Endodermal cell (in vitro differentiated cells): ENCODE data around the gene TMOD4. TPM values are rescaled to one million over a fixed set of nuclear protein-coding genes. Genes with fewer than 3 reads are reported as not detected.

Experiments used
- DNase-seq: peaks from one replicate; pipeline ENCODE4 v3.0.0-alpha.2; 2017
- H3K27ac ChIP-seq: 2 replicates; pipeline ENCODE4 v1.5.1; 2013; ENCODE audit warnings: mild to moderate bottlenecking, low read depth, low read length, moderate library complexity
- H3K27me3 ChIP-seq: 2 replicates; pipeline ENCODE4 v1.6.1; 2013; ENCODE audit warnings: mild to moderate bottlenecking, low read length, moderate library complexity; ENCODE audit not compliant: insufficient read depth, control insufficient read depth, poor library complexity, severe bottlenecking
- H3K36me3 ChIP-seq: 2 replicates; pipeline ENCODE4 v1.7.0; 2013; ENCODE audit warnings: mild to moderate bottlenecking, low read length, moderate library complexity; ENCODE audit not compliant: control insufficient read depth, insufficient read depth
- H3K4me1 ChIP-seq: one replicate; pipeline ENCODE4 v1.7.0; 2013; ENCODE audit warnings: low read length; ENCODE audit not compliant: control insufficient read depth, insufficient read depth
- H3K4me3 ChIP-seq: 2 replicates; pipeline ENCODE4 v1.5.1; 2013; ENCODE audit warnings: mild to moderate bottlenecking, low read length, moderate library complexity
- H3K9ac ChIP-seq: 2 replicates; pipeline ENCODE4 v1.6.1; 2013; ENCODE audit warnings: mild to moderate bottlenecking, low read length, moderate library complexity; ENCODE audit not compliant: poor library complexity, severe bottlenecking; ENCODE audit errors: extremely low read depth
- H3K9me3 ChIP-seq: 2 replicates; pipeline ENCODE4 v1.6.1; 2013; ENCODE audit warnings: mild to moderate bottlenecking, low read length, moderate library complexity; ENCODE audit not compliant: control insufficient read depth
- H3K27ac Mint-ChIP-seq: 2 replicates; pipeline ENCODE4 v1.8.0; 2020; ENCODE audit warnings: mixed read lengths
- H3K27me3 Mint-ChIP-seq: 2 replicates; pipeline ENCODE4 v1.8.0; 2021; ENCODE audit warnings: mild to moderate bottlenecking, mixed read lengths; ENCODE audit not compliant: insufficient read depth
- H3K36me3 Mint-ChIP-seq: 2 replicates; pipeline ENCODE4 v1.8.0; 2020; ENCODE audit warnings: low read depth, mixed read lengths
- H3K4me1 Mint-ChIP-seq: 2 replicates; pipeline ENCODE4 v1.8.0; 2020; ENCODE audit warnings: mixed read lengths
- H3K4me3 Mint-ChIP-seq: 2 replicates; pipeline ENCODE4 v1.8.0; 2020; ENCODE audit warnings: mild to moderate bottlenecking, moderate library complexity, mixed read lengths
- H3K9me3 Mint-ChIP-seq: 2 replicates; pipeline ENCODE4 v1.8.0; 2020; ENCODE audit warnings: mild to moderate bottlenecking, mixed read lengths
- CTCF ChIP-seq: fragments of 200-600 bp; sonication (generic); conservative IDR thresholded peaks from 2 replicates; pipeline ENCODE4 v1.5.0; 2021; ENCODE audit warnings: antibody characterized with exemption, mild to moderate bottlenecking
- WGBS, 2 experiments: methylation state at CpG; one replicate each; pipeline versions ENCODE4 v1.1.5 to v1.1.7; 2013; ENCODE audit warnings: missing lambda C conversion rate in 2 of 2, mixed read lengths in 1 of 2; ENCODE audit not compliant: insufficient coverage in 1 of 2, insufficient read length in 1 of 2; 5-methylcytosine and 5-hydroxymethylcytosine counted together
- total RNA-seq, 2 donors: library from RNA; stranded (reverse); fragmentation: NEBNext Ultra II Directional in 1 of 2; extraction: Animal tissue kit (Norgen Biotek cat#: 25700) in 1 of 2; gene quantifications; 2 replicates in 1 of 2; 3 replicates in 1 of 2; pipeline ENCODE4 v1.2.1, GENCODE V29; 2021

The TMOD4 gene
- total RNA-seq, 2 donors from 2014 or later = 1.0 to 1.9 TPM

- H3K27me3 ChIP-seq = no peaks in the 10 kb centered on the region
- Mint-ChIP-seq H3K4me1 (no peaks in the 10 kb centered on the region), H3K36me3 (peaks cover 51% of the 10 kb centered on the region), H3K9me3 (no peaks in the 10 kb centered on the region), H3K4me3 (no peak overlapping the region), H3K27me3 (peaks cover 14% of the 10 kb centered on the region), H3K27ac (no peak overlapping the region)
- WGBS, 2 experiments = 96 to 100% methylated on average over 1 to 7 of the region's 7 CpGs
- DNase-seq = no peak
- no peak overlapping the region for H3K9ac ChIP-seq
- no peak for TF ChIP-seq CTCF
- H3K9me3 ChIP-seq = no peaks in the 10 kb centered on the region
- no peak overlapping the region for H3K4me3 ChIP-seq
- H3K4me1 ChIP-seq = no peaks in the 10 kb centered on the region
- H3K36me3 ChIP-seq = peaks cover 49% of the 10 kb centered on the region
- no peak overlapping the region for H3K27ac ChIP-seq
These were observed 38.0 kb downstream of the TMOD4 start for GRCh38 chr1:151137789-151138188.

- WGBS, 2 experiments = 85 to 93% methylated on average over 8 to 12 of the region's 12 CpGs
These were observed 40.1 kb downstream of the TMOD4 start for GRCh38 chr1:151135433-151136385.

GRCh38 chr1:151134991-151135390, 40.8 kb downstream of the TMOD4 start:
- DNase-seq = no peak
- TF ChIP-seq CTCF = no peak
- WGBS, 2 experiments = 90 to 91% methylated on average over 6 to 7 of the region's 7 CpGs
- Mint-ChIP-seq H3K9me3 (no peaks in the 10 kb centered on the region), H3K36me3 (peaks cover 49% of the 10 kb centered on the region), H3K4me1 (no peaks in the 10 kb centered on the region), H3K4me3 (no peak overlapping the region), H3K27ac (no peak overlapping the region), H3K27me3 (peaks cover 20% of the 10 kb centered on the region)
- H3K27ac ChIP-seq = no peak overlapping the region
- H3K27me3 ChIP-seq = no peaks in the 10 kb centered on the region
- H3K36me3 ChIP-seq = peaks cover 37% of the 10 kb centered on the region
- no peak overlapping the region for H3K4me3 ChIP-seq
- no peaks in the 10 kb centered on the region for H3K4me1 ChIP-seq
- no peaks in the 10 kb centered on the region for H3K9me3 ChIP-seq
- H3K9ac ChIP-seq = no peak overlapping the region

More at GRCh38 chr1:151135433-151136385, 40.1 kb downstream of the TMOD4 start:
- Histone ChIP-seq H3K27ac (no peak overlapping the region), H3K9ac (no peak overlapping the region), H3K4me3 (no peak overlapping the region), H3K27me3 (no peaks in the 10 kb centered on the region), H3K4me1 (no peaks in the 10 kb centered on the region), H3K36me3 (peaks cover 37% of the 10 kb centered on the region), H3K9me3 (no peaks in the 10 kb centered on the region)
- H3K4me1 Mint-ChIP-seq = no peaks in the 10 kb centered on the region
- peaks cover 51% of the 10 kb centered on the region for H3K36me3 Mint-ChIP-seq
- TF ChIP-seq CTCF = peak; percentile 65
- H3K4me3 Mint-ChIP-seq = no peak overlapping the region
- H3K27me3 Mint-ChIP-seq = peaks cover 20% of the 10 kb centered on the region
- no peak overlapping the region for H3K27ac Mint-ChIP-seq
- H3K9me3 Mint-ChIP-seq = no peaks in the 10 kb centered on the region
- peak; percentile 63 for DNase-seq
